GM21423 (cell line): ENCODE data around the gene OR2T35.
"Not testable (repeated sequence)": the region's sequence is repeated elsewhere in the genome, so short reads cannot be mapped to it uniquely, and the experiment has no call there.

Experiments used
- ATAC-seq: cut with Tn5 transposase; IDR thresholded peaks from one replicate; pipeline ENCODE4 v1.9.1; 2021; ENCODE audit warnings: mild to moderate bottlenecking, moderate library complexity; ENCODE audit not compliant: unreplicated experiment

The OR2T35 gene

GRCh38 chr1:248645178-248645577 is at the start of gene OR2T35:
TSS of gene OR2T35 (minus strand) at chr1:248645278. CDS start at chr1:248639258, 6,020 bp downstream.
- ATAC-seq: not testable (repeated sequence)

GRCh38 chr1:248691567-248692155 is 46.6 kb upstream of the OR2T35 start:
- no peak for ATAC-seq

- ATAC-seq: peak; percentile 76
Measured at GRCh38 chr1:248688527-248689298, 43.6 kb upstream of the OR2T35 start.

GRCh38 chr1:248686815-248687214 is 41.7 kb upstream of the OR2T35 start:
- ATAC-seq: peak; percentile 72

GRCh38 chr1:248681651-248682050 is 36.6 kb upstream of the OR2T35 start:
- no peak for ATAC-seq

GRCh38 chr1:248670003-248670402 is 24.9 kb upstream of the OR2T35 start:
- ATAC-seq: no peak

GRCh38 chr1:248663453-248664328 is 18.6 kb upstream of the OR2T35 start:
- peak; percentile 98 for ATAC-seq

GRCh38 chr1:248656797-248657196 is 11.7 kb upstream of the OR2T35 start:
- ATAC-seq: peak; percentile 69

- ATAC-seq: peak; percentile 44
Measured at GRCh38 chr1:248655354-248655753, 10.3 kb upstream of the OR2T35 start, which contains the start of gene OR2T27. TSS of gene OR2T27 (minus strand) at chr1:248655528. CDS start at chr1:248650884, 4,644 bp downstream.

GRCh38 chr1:248648770-248649536 is 3.9 kb upstream of the OR2T35 start:
- ATAC-seq: not testable (repeated sequence)

GRCh38 chr1:248642971-248643651 is 2.0 kb downstream of the OR2T35 start:
- ATAC-seq: peak; percentile 69

- not testable (repeated sequence) for ATAC-seq
Measured at GRCh38 chr1:248641583-248641982, 3.5 kb downstream of the OR2T35 start.

GRCh38 chr1:248640906-248641305 is 4.2 kb downstream of the OR2T35 start:
- ATAC-seq: peak; percentile 49

GRCh38 chr1:248639652-248640051 is 5.4 kb downstream of the OR2T35 start:
- ATAC-seq: peak; percentile 37

GRCh38 chr1:248636612-248637011 is 8.5 kb downstream of the OR2T35 start:
- ATAC-seq: not testable (repeated sequence)

- ATAC-seq: not testable (repeated sequence)
Measured at GRCh38 chr1:248634991-248635390, 10.1 kb downstream of the OR2T35 start, which contains the start of gene OR2T11. TSS of gene OR2T11 (minus strand) at chr1:248635091. CDS start at chr1:248627128, 7,963 bp downstream.

GRCh38 chr1:248631354-248632008 is 13.6 kb downstream of the OR2T35 start:
- ATAC-seq: no peak

- ATAC-seq: no peak
Measured at GRCh38 chr1:248630551-248630950, 14.5 kb downstream of the OR2T35 start.
